ENCODE measurements around the gene TBC1D1. TPM values are rescaled to one million over a fixed set of nuclear protein-coding genes. Genes with fewer than 3 reads are reported as not detected.

TBC1D1 gene
- total RNA-seq, 5 donors from 2014 or later (not counting 1 experiment from before 2014, with no cell fraction given) = 46.3 to 58.1 (median 47.6) TPM

DNA sequence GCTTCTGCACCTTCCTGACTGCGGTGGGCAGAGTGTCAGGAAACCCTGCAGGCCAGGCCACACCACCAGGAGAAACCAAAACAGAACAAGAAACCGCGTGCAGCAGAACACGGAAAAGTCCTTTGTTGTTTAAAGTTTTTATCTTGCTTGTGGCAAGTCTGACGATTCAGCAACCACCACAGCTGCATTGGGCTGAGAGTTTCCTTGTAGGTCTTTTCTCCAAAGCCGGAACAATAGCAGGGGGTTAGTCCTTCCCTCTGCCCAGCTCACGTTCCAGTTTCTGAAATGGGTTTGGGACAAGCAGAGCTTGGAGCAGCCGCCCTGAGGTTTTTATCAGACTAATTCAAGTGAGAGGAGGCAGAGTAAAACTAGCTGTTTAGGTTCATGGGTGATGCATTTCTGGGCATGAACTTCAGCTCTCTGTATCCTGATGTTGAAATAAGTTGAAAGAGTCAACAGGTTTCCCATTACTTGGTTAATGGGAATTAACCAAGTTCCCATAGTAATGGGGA is 286.2 kb downstream of the TBC1D1 start:
- H3K36me3 Mint-ChIP-seq = no peaks in the 10 kb centered on the region
- ATAC-seq (replicated peaks in 1 of 4) = peak; percentile 63 to 78 (median 70)
- no peaks in the 10 kb centered on the region for H3K9me3 ChIP-seq
- peaks cover 14 to 27% of the 10 kb centered on the region in 2 experiments for H3K4me1 ChIP-seq (ENCODE audit: control insufficient read depth in 1 of 2, extremely low read depth in 1 of 2, insufficient read depth in 2 of 2, low read length in 2 of 2)
- DNase-seq = peak; percentile 14 to 65 (median 37)
- no peaks in the 10 kb centered on the region for H3K27me3 ChIP-seq (replicated peaks in 1 of 2; ENCODE audit: control insufficient read depth in 2 of 2, extremely low read depth in 1 of 2, insufficient read depth in 2 of 2, low read length in 1 of 2)
- WGBS (ENCODE audit: insufficient coverage) = 7% methylated on average over 6 of the region's 8 CpGs
- H3K27ac ChIP-seq (ENCODE audit: low read length) = peak overlapping the region; percentile 66
- H3K4me3 Mint-ChIP-seq = peak overlapping the region; percentile 62 to 76 (median 68)
- CTCF ChIA-PET = interaction anchor here (0.5 to 2.0 kb wide), 10 partner anchors 82 to 584 kb away, joined by 3 to 9 read pairs (median 4); no protein-coding TSS in a partner anchor
- POLR2A ChIA-PET = interaction anchor here in 1 of 2 donors (0.6 to 1.4 kb wide), 4 partner anchors 17 to 664 kb away, joined by 3 to 13 read pairs (median 3); no protein-coding TSS in a partner anchor
- H3K27ac Mint-ChIP-seq = peak overlapping the region; percentile 90 to 93
- peaks cover 0 to 3% (median 0%) of the 10 kb centered on the region in 3 donors for H3K9me3 Mint-ChIP-seq
- no peaks in the 10 kb centered on the region for H3K27me3 Mint-ChIP-seq
- no peaks in the 10 kb centered on the region for H3K36me3 ChIP-seq (ENCODE audit: control insufficient read depth in 2 of 2, extremely low read depth in 1 of 2, insufficient read depth in 1 of 2, low read length in 1 of 2)
- peak overlapping the region; percentile 14 to 28 for H3K4me3 ChIP-seq (ENCODE audit: control insufficient read depth in 1 of 2, extremely low read depth in 1 of 2, low read length in 1 of 2)
- H3K4me1 Mint-ChIP-seq = peaks cover 39 to 54% (median 47%) of the 10 kb centered on the region in 3 donors

DNA sequence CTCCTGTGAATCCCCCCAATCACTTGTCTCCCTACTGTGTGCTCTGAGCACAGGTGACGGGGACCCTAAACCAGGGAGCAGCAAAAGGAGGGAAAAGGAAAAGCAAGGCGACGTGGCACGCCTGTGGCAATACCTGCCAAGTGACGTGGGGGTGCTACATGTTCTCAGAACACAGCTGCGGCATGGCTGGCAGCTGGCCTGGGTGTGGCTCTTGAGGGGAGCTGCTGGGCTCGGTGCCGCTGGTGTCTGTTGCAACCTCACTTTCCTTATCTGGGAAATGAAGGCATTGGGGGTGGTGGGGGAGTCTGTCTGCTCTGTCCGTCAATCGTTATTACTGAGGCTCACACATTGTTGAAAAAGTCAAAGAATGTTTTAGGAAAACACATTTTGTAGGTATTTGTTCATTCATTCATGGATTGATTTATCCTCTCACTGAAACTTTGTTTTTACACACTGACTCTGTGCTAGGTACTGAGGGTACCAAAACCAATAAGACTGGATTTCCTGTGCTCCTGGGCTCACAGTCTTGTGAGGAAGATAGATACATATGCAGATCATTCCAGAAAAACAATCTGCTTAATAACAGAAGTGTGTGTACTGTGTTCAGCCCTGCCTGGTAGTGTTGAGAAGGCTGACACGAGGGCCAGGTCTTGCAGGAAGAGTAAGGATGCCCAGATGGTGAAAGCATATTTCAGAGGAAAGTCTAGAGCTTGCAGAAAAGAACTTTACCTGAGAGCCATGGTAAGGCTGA is 286.9 kb downstream of the TBC1D1 start:
- WGBS (ENCODE audit: insufficient coverage) = 16% methylated on average over 8 of the region's 11 CpGs
- Mint-ChIP-seq H3K27me3 (no peaks in the 10 kb centered on the region), H3K4me3 (peak overlapping the region; percentile 62 to 76 (median 68)), H3K9me3 (peaks cover 0 to 1% (median 0%) of the 10 kb centered on the region in 3 donors), H3K4me1 (peaks cover 39 to 54% (median 47%) of the 10 kb centered on the region in 3 donors), H3K36me3 (no peaks in the 10 kb centered on the region), H3K27ac (peak overlapping the region; percentile 90 to 93)
- peak overlapping the region; percentile 14 to 28 for H3K4me3 ChIP-seq (ENCODE audit: control insufficient read depth in 1 of 2, extremely low read depth in 1 of 2, low read length in 1 of 2)
- peak in 33 of 35 experiments; percentile 29 to 66 (median 47) for DNase-seq
- no peaks in the 10 kb centered on the region for H3K27me3 ChIP-seq (replicated peaks in 1 of 2; ENCODE audit: control insufficient read depth in 2 of 2, extremely low read depth in 1 of 2, insufficient read depth in 2 of 2, low read length in 1 of 2)
- peaks cover 14 to 27% of the 10 kb centered on the region in 2 experiments for H3K4me1 ChIP-seq (ENCODE audit: control insufficient read depth in 1 of 2, extremely low read depth in 1 of 2, insufficient read depth in 2 of 2, low read length in 2 of 2)
- ATAC-seq (replicated peaks in 1 of 4) = peak; percentile 71 to 81 (median 78)
- peak overlapping the region; percentile 66 for H3K27ac ChIP-seq (ENCODE audit: low read length)
- ChIA-PET POLR2A (interaction anchor here in 1 of 2 donors (0.7 to 1.4 kb wide), 3 partner anchors 17 to 497 kb away, joined by 3 to 13 read pairs (median 3); no protein-coding TSS in a partner anchor), CTCF (interaction anchor here (0.6 to 4.3 kb wide), 8 partner anchors 94 to 553 kb away, joined by 3 to 67 read pairs (median 6); no protein-coding TSS in a partner anchor)
- no peaks in the 10 kb centered on the region for H3K36me3 ChIP-seq (ENCODE audit: control insufficient read depth in 2 of 2, extremely low read depth in 1 of 2, insufficient read depth in 1 of 2, low read length in 1 of 2)
- H3K9me3 ChIP-seq = no peaks in the 10 kb centered on the region

- H3K4me3 Mint-ChIP-seq = peak overlapping the region in 1 of 3 donors; percentile 76
- WGBS (ENCODE audit: insufficient coverage) = 85% methylated on average over 2 of the region's 8 CpGs
- no peak for DNase-seq
Observed at GRCh38 chr4:38178392-38178995, 287.6 kb downstream of the TBC1D1 start.

GRCh38 chr4:38179690-38180377 is 288.9 kb downstream of the TBC1D1 start:
- H3K27ac Mint-ChIP-seq = no peak overlapping the region
- Histone ChIP-seq H3K4me1 (ENCODE audit: control insufficient read depth in 1 of 2, extremely low read depth in 1 of 2, insufficient read depth in 2 of 2, low read length in 2 of 2) (peaks cover 14 to 27% of the 10 kb centered on the region in 2 experiments), H3K27ac (ENCODE audit: low read length) (no peak overlapping the region), H3K27me3 (replicated peaks in 1 of 2; ENCODE audit: control insufficient read depth in 2 of 2, extremely low read depth in 1 of 2, insufficient read depth in 2 of 2, low read length in 1 of 2) (no peaks in the 10 kb centered on the region), H3K36me3 (ENCODE audit: control insufficient read depth in 2 of 2, extremely low read depth in 1 of 2, insufficient read depth in 1 of 2, low read length in 1 of 2) (no peaks in the 10 kb centered on the region), H3K9me3 (no peaks in the 10 kb centered on the region), H3K4me3 (ENCODE audit: control insufficient read depth in 1 of 2, extremely low read depth in 1 of 2, low read length in 1 of 2) (no peak overlapping the region)
- ChIA-PET CTCF (interaction anchor here (0.5 to 4.3 kb wide), 47 partner anchors 9 to 1220 kb away, joined by 3 to 67 read pairs (median 4); partner anchors contain the start of genes TLR10 (in 2 of the 2) and TLR6 (in 1 of the 2)), POLR2A (interaction anchor here (0.6 kb wide), 3 partner anchors 24 to 643 kb away, joined by 3 to 4 read pairs (median 3); no protein-coding TSS in a partner anchor)
- no peak overlapping the region for H3K4me3 Mint-ChIP-seq
- ATAC-seq (replicated peaks in 1 of 4) (peak; percentile 41 to 55 (median 46)), DNase-seq (peak; percentile 31 to 85 (median 64))
- WGBS (ENCODE audit: insufficient coverage) = 88% methylated on average over 4 of the region's 6 CpGs
- H3K36me3 Mint-ChIP-seq = no peaks in the 10 kb centered on the region
- H3K4me1 Mint-ChIP-seq = peaks cover 34 to 45% (median 41%) of the 10 kb centered on the region in 3 donors
- no peaks in the 10 kb centered on the region for H3K9me3 Mint-ChIP-seq
- H3K27me3 Mint-ChIP-seq = no peaks in the 10 kb centered on the region

More at GRCh38 chr4:38178392-38178995, 287.6 kb downstream of the TBC1D1 start:
- Histone ChIP-seq H3K4me1 (ENCODE audit: control insufficient read depth in 1 of 2, extremely low read depth in 1 of 2, insufficient read depth in 2 of 2, low read length in 2 of 2) (peaks cover 14 to 27% of the 10 kb centered on the region in 2 experiments), H3K4me3 (ENCODE audit: control insufficient read depth in 1 of 2, extremely low read depth in 1 of 2, low read length in 1 of 2) (no peak overlapping the region), H3K36me3 (ENCODE audit: control insufficient read depth in 2 of 2, extremely low read depth in 1 of 2, insufficient read depth in 1 of 2, low read length in 1 of 2) (no peaks in the 10 kb centered on the region), H3K27me3 (replicated peaks in 1 of 2; ENCODE audit: control insufficient read depth in 2 of 2, extremely low read depth in 1 of 2, insufficient read depth in 2 of 2, low read length in 1 of 2) (no peaks in the 10 kb centered on the region), H3K27ac (ENCODE audit: low read length) (no peak overlapping the region), H3K9me3 (no peaks in the 10 kb centered on the region)
- POLR2A ChIA-PET = no interaction called here
- H3K36me3 Mint-ChIP-seq = no peaks in the 10 kb centered on the region
- H3K9me3 Mint-ChIP-seq = no peaks in the 10 kb centered on the region
- no peaks in the 10 kb centered on the region for H3K27me3 Mint-ChIP-seq
- peaks cover 39 to 51% (median 47%) of the 10 kb centered on the region in 3 donors for H3K4me1 Mint-ChIP-seq
- CTCF ChIA-PET = interaction anchor here (0.6 to 4.3 kb wide), 20 partner anchors 10 to 682 kb away, joined by 3 to 67 read pairs (median 6); no protein-coding TSS in a partner anchor
- peak overlapping the region; percentile 90 to 93 for H3K27ac Mint-ChIP-seq
- ATAC-seq (replicated peaks in 1 of 4) = no peak

DNA sequence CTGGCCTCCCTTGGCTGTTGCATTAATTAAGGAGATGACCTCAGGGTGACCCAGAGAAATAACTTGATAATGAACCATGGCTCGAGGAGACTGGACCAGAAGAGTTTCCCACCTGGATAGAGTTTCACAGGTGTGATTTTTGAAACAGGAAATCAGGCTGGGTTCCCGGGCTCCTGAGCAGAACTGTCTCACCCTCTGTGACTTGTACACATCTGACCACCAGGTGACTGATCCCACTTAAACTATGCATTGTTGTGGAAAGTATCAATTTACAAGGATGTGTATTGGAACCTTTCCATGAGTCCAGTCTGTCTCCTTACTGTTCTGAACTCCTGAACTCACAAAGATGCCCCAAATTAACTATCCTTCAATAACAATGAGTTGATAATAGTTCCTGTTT is 289.6 kb downstream of the TBC1D1 start:
- Mint-ChIP-seq H3K27me3 (no peaks in the 10 kb centered on the region), H3K4me3 (no peak overlapping the region), H3K36me3 (no peaks in the 10 kb centered on the region), H3K4me1 (peaks cover 32 to 40% (median 35%) of the 10 kb centered on the region in 3 donors), H3K27ac (no peak overlapping the region), H3K9me3 (no peaks in the 10 kb centered on the region)
- POLR2A ChIA-PET = no interaction called here
- DNase-seq (no peak), ATAC-seq (replicated peaks in 1 of 4) (no peak)
- CTCF ChIA-PET = interaction anchor here (0.6 to 4.3 kb wide), 26 partner anchors 19 to 676 kb away, joined by 3 to 67 read pairs (median 5); partner anchors contain the start of genes TLR10 (in 2 of the 2) and TLR6 (in 1 of the 2)
- Histone ChIP-seq H3K27ac (ENCODE audit: low read length) (no peak overlapping the region), H3K36me3 (ENCODE audit: control insufficient read depth in 2 of 2, extremely low read depth in 1 of 2, insufficient read depth in 1 of 2, low read length in 1 of 2) (no peaks in the 10 kb centered on the region), H3K4me1 (ENCODE audit: control insufficient read depth in 1 of 2, extremely low read depth in 1 of 2, insufficient read depth in 2 of 2, low read length in 2 of 2) (peaks cover 14 to 27% of the 10 kb centered on the region in 2 experiments), H3K4me3 (ENCODE audit: control insufficient read depth in 1 of 2, extremely low read depth in 1 of 2, low read length in 1 of 2) (no peak overlapping the region), H3K27me3 (replicated peaks in 1 of 2; ENCODE audit: control insufficient read depth in 2 of 2, extremely low read depth in 1 of 2, insufficient read depth in 2 of 2, low read length in 1 of 2) (no peaks in the 10 kb centered on the region), H3K9me3 (no peaks in the 10 kb centered on the region)
- 50% methylated on average over 1 of the region's 2 CpGs for WGBS (ENCODE audit: insufficient coverage)

Data from T-cell (primary cell).